ENCODE measurements around the gene ZBTB7B.

ZBTB7B gene

DNA sequence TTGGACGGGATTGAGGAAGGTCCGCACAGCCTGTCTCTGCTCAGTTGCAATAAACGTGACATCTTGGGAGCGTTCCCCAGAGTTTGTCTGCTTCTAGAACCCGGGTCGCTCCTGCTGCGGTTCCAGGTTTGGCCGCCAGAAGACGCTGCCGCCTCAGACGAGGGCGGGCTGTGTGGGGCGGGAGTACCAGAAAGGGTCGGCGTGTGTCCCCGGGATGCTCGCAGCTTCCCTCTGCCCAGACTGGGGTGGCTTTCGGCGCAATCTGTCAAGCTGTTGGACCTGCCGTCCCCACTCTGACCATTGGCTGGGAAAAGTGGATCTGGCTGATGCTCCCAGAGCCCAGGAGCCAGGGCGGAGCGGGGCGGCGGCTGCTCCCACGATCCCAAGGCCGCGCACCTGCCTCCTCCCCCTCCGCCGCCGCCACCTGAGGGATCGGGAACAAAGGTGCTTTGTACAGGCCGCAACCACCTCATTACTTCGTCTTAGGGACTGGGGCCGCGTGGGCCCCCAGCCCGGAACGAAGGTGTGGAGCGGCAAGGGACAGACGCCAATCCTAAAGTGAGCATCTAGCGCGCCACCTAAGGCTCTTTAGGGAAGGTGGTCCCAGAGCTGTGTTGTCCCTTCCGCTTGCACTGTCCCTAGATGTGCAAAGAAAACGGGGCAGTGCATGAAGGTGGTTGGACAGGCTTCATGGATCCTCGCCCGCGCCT, 60.3 kb downstream of the ZBTB7B start:
- FAIRE-seq: no peak

DNA sequence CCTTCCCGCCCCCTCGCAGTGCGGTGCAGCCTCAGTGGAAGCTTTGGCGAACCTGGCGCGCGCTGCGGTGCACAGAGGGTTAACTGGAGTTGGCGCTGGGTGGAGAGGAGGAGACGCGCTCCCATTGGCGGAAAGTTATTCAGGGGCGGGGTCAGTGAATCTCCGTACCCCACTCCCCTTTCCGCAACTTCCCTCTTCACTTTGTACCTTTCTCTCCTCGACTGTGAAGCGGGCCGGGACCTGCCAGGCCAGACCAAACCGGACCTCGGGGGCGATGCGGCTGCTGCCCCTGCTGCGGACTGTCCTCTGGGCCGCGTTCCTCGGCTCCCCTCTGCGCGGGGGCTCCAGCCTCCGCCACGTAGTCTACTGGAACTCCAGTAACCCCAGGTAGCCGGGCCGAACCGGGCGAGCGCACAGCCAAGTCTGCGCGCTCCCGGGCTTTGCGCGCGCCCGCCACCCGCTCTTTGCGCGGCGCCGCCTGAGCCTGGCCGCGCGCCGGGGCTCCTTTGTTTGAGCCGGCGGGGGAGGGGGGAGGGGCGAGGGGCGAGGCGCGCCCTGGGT, 61.0 kb downstream of the ZBTB7B start, which contains the start of gene EFNA4:
TSS of gene EFNA4 (plus strand) at position 191 of the 561 bp plus-strand sequence. CDS start at position 275, 84 bp downstream.
- peak; percentile 4 for FAIRE-seq

DNA sequence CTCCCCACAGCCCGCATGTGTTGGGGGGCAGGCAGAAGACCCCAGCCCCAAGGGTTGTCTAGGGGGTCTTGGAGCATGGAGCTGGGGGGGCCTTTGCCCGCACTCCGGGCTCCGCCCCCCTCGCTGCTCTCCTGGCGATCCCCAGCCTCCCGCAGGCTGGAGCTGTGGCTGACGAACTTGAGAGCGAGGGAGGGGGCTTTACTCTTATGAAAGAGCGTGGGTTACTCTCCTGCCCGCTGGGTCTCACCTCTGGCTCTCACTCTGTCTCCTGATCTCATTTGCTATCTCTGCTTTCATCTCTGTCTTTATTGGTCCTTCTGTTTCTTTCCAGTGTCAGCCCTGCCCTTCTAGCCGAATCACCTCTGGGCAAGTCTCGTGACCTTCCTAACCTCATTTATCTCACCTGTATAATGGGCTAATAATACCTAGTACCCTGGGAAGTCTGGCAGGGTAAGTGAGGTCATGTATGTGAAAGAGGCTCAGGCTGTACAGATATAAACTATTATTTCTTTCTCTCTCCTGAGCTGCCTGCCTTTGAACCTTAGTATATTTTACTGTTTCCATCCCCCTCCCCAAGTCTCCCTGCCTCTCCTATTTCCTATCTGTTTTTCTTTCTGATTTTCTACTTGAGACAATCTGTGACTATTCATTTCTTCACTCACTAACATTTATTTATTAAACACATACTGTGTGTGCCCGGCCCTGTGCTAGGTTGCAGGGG, 61.7 kb downstream of the ZBTB7B start:
- no peak for FAIRE-seq

DNA sequence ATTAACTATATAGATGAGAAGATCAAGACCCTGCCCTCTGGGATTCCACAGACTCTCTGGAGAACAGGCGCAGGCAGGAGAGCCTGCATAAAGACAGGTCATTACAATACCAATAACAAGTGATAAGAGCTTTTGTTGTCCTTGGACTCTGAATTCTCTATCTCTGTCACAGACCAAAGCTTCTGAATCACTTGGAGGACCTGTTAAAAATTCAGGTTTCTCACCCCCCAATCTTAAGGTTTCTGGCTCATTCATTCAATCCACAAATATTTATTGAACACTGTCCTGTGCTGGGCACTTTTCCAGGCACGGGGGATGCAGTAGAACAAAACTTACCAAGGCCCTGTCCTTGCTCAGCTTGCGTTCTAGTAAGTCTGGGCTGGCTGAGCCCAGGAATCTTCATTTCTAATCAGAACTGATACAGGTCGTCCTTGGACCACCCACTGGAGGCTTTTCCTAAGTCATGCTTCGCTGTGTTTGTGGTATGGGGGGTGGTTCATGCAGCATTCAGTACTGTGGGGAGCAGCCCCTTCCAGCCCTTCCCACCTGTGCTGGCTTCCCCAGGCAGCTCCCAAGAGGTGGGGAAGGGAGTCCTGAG, 62.3 kb downstream of the ZBTB7B start:
- no peak for FAIRE-seq

DNA sequence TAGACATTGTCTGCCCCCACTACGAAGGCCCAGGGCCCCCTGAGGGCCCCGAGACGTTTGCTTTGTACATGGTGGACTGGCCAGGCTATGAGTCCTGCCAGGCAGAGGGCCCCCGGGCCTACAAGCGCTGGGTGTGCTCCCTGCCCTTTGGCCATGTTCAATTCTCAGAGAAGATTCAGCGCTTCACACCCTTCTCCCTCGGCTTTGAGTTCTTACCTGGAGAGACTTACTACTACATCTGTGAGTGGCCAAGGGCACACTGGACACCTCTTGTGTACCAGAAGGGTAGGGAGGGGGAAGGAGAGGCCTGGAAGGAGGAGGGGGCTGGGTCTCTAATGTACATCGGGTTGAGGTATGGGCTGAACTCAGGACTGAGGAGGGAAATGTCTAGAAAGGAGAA, 64.2 kb downstream of the ZBTB7B start:
- no peak for FAIRE-seq

Measured in endometrium (tissue), 2 donors.